GM18951 (cell line): ENCODE data around the gene LIPT1.
A peak's percentile ranks its signal among the peaks of the same experiment; 100 is the strongest.

Experiments used
- POLR2A ChIP-seq: IDR thresholded peaks from 4 replicates; pipeline ENCODE4 v1.6.1; 2011; ENCODE audit warnings: mild to moderate bottlenecking; ENCODE audit not compliant: insufficient read length, insufficient read depth; ENCODE audit errors: extremely low read depth
- in situ Hi-C: fragments of 300-500 bp; cut with MboI; formaldehyde crosslinking; loops from one replicate; pipeline ENCODE4 v1.12.0; 2022; ENCODE audit warnings: low sequenced_read_pairs, mixed read lengths, inconsistent platforms; ENCODE audit not compliant: unreplicated experiment

Gene LIPT1

DNA sequence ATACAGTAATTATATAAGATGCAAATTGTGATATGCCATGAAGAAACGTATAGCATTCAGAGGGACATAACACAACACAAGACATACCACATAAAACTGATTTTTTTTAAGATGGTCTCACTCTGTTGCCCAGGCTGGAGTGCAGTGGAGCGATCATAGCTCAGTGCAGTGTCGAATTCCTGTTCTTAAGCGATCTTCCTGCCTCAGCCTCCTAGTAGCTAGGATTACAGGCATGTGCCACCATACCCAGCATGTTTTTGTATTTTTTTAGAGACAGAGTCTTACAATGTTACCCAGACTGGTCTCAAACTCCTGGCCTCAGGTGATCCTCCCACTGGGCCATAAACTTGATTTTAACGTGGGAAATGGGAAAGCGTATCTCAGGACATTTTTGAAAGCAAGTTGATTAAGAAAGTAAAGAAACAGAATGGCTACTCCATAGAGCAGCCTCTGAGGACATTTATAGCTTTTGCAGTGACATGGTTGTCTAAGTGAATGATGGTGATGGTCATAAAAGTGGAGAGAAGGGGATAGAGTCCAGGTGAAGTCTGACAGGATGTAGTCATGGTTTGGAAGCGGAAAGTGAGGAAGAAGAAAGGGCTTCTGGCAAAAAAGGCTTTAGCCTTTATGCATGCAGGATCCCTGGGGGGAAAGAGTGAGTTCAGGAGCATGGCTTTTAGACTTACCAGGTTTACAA, 2.4 kb upstream of the LIPT1 start:
- in situ Hi-C loops: no loop called here

DNA sequence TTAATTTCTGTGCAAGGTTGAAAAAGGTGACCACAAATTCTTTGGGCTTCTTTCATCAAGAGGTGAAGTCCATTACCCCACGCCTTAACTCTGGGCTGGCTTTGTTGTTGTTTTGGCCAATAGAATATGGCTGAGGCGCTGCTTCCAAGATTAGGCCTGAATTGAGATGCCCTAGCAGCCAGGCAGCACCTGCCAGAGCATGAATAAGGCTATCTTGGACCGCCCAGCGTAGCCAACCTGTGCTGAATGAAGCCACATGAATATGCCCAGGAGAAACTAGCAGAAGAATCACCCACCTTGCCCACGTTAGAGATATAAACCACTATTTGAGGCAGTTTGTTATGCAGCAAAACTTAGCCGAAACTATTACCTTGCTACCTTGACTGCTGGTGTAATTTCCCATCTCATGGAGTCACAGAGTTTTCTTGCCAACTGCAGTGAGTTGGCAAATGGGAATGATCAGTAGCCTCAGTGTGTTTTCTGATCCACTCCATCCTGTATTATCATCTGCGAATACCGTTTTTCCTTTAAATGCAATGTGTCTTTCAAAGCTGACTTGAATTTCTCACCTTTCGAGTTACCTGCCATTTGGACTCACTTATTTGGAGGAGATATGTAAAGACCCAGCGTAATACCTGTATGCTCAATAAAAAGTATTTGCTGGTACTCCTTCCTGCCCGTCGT, 704 bp upstream of the LIPT1 start:
- in situ Hi-C loops: no loop called here
- TF ChIP-seq POLR2A: no peak

More for the DNA sequence above, 2.4 kb upstream of the LIPT1 start:
- TF ChIP-seq POLR2A: no peak

DNA sequence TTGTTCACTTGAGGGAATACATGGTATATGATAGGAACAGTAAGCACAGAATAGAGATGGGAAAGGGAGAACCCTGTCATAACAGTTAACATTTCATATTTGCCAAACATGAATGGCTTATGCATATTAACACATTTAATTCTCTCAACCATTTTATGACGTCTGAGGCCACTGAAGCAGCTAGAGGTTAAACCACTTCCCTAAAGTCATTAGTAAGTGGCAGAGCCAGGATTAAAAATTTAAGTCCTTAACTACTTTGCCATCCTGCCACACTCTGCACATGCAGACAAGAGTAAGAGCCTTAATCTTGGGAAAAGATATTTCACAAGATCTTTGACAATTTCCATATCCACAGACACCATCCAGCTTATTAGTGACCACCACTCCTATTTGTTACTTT, 2.1 kb downstream of the LIPT1 start:
- in situ Hi-C loops: no loop called here
- no peak for TF ChIP-seq POLR2A

DNA sequence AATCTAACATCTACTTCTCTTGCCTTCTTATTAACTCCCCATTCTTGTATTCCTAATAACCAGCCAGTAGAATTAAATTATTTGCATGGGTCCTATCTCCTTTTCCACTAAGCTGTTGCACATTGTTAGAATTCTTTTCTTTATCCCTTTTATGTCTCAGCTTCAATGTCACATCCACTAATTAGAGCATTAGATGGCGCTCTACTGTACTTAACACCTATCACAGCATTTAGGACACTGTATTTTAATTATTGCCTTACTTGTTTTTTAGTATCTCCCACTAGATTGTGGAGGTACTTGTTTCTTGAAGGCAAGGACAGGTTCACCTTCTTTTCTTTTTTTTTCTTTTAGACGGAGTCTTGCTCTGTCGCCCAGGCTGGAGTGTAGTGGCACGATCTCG, 3.8 kb downstream of the LIPT1 start:
- no peak for TF ChIP-seq POLR2A
- in situ Hi-C loops: no loop called here

DNA sequence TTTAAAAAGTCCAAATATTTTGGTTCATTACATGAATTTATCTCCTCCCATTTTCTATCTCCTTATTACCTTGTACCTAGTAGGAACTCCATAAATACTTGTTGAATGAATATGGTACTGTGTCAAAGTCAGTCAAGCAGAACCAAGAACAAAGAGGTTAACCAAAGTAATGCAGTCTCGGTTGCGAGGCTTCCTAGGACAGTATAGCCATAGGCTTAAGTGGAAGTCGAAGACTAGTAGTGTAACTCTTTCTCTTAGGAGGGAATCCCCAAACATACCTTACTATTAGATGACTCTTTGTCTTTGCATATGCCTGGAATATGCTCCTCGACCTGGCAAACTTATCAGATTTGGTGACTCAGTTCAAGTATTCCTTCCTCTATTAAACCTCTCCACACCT, 4.8 kb downstream of the LIPT1 start:
- in situ Hi-C loops: no loop called here

DNA sequence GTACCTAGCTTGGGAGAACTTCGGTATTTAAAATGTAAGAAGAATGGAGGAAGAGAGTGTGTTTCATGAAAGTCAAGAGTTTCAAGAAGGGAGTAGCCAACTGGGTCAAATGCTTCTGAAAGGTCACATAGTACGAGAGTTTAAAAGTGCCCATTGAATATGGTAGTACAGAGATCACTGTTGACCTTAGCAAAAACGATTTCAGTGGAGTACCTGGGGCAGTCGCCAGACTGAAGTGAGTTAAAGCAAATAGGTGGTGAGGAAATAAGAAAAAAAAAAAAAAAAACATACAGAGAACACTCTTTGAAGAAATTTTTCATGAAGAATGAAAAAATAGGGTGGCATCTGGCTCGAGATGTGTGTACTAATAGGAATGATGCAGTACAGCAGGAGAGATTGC, 11.5 kb downstream of the LIPT1 start:
- no peak for TF ChIP-seq POLR2A
- in situ Hi-C loops: no loop called here

More for the DNA sequence above, 4.8 kb downstream of the LIPT1 start:
- no peak for TF ChIP-seq POLR2A

DNA sequence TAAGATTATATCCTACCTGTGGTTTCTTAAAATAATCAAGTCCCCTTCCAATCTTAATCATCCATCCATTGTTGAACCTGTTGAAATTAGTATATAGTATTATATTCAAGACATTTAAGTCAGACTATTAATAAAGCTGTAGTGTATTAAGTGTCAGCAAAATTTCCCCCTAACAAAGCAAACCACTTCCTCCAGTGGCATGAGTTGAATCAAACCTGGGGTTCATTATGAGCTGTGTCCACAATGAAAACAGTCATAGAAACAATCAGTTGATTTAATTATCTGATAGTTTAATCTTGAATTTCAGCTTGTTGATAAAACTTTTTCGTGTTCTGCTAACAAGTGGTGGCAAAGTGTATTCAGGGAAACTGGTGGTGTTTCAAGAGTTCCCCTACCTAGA, 14.8 kb downstream of the LIPT1 start:
- TF ChIP-seq POLR2A: no peak
- in situ Hi-C loops: no loop called here

DNA sequence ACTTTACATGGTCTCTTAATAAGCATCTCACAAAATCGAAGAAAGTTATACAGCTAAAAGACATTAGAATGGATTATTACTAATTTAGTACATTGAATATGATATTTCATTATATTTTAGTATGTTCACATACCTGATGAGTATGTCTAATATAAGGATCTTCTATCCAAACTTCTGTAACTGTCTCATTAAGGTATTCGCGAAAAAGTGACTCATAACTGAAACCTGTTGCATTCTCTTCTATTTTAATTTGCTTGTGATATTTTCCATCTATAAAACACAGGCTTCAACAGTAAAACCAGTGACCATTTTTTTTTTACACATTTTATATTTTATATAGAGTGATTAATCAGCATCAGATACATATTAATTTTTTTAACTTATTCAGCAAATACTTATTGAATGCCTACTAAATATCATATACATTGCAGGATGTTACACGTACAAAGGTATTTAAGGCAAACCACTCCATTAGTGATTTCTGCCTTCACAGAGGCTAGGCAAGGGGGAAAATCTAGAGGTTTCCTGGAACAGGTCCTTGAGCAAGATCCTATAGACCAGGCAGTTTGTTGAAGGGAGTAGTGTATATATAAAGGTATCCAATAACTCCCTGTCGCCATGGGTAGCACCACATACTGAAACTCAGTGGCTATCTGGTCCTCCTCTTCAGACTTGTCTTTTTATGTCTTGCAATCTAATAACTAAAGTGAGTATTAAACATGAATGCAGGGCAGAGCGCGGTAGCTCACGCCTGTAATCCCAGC, 16.8 kb downstream of the LIPT1 start:
- no peak for TF ChIP-seq POLR2A
- in situ Hi-C loops: no loop called here

DNA sequence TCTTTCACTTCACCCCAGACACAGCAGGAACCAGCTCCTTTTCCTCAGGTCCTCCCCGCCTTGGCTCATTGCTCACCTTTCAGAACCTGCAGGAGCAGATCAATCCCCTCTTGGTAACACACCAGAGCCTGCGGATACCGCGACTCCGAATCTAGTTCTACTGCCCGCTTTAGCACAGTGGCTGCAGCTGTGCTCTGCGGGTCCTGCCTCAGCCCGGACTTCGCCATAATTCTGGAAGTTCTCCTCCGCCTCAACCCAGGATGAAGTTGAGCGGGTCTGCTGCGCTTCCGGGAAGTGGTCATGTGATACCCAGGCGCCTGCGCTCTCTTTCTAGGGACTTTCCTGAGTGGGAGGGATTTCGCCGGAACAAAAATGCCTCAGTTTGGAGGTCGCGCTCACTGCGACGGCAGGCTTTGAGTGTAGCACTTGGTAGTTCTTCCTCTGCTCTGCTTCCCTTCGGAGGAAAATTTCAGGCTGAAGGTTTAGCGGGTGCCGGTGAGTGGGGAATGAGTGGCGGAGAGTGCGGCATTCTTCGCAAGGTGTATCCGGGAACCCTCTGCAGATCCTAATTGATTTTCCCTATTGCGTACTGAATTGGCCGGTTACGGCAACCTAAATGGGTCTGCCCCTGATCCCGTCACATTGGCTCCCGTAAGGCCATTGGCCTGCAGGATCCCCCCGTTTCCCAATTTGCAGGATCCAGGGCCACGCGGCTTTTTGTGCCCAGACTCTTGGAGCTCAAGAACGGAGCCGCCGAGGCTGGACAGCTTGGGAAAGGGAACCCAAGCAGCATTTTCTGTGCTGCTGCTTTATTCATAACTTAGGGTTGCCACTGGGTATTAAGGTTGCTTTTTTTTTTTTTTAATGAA, 26.2 kb downstream of the LIPT1 start, which contains the start of the genes MITD1 and MRPL30:
Gene MITD1 (minus strand): TSS at position 304 of the 869 bp plus-strand sequence. CDS start 77 bp downstream, at position 227.
Gene MRPL30 (plus strand): TSS at position 430 of the 869 bp plus-strand sequence. CDS start 5,020 bp downstream, outside the sequence.
- in situ Hi-C loops: loop anchor here (25.0 kb wide), 1 partner anchor 306 kb away; the partner anchor contains the start of gene REV1
- TF ChIP-seq POLR2A: peak; percentile 93

DNA sequence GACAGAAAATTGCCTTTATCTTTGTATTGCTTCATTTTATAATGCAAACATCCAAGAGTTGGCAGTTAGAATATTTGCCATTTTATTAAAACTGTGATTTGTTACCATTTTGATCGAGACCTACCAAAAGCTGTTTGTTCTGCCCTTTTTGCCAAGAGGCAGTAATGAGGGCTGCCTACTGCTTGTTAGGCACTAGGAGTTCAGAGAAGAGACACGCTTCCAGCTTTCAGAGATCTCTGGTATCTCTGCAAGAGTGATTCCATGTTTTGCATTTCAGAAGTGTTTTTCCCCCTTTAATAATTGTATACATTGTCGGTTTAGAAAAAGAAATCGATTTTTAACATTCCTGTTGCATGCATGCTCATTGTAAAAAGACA, 26.8 kb downstream of the LIPT1 start:
- in situ Hi-C loops: loop anchor here (25.0 kb wide), 1 partner anchor 306 kb away; the partner anchor contains the start of gene REV1
- TF ChIP-seq POLR2A: no peak

DNA sequence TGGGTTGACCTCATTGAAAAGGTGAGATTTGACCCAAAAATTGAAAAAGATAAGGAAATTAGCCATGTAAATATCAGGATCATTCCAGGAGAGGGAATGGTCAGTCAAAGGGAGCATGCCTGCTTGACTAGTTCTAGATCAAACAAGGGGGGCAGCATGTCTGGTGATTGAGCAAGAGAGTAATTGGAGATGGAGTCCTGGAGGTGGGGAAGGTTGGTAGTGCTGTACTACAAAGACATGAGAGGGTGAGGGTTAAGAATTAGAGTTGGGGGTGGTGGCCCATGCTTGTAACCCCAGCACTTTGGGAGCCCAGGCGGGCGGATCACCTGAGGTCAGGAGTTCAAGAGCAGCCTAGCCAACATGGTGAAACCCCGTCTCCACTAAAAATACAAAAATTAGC, 28.3 kb downstream of the LIPT1 start:
- in situ Hi-C loops: loop anchor here (25.0 kb wide), 1 partner anchor 304 kb away; the partner anchor contains the start of gene REV1
- no peak for TF ChIP-seq POLR2A

DNA sequence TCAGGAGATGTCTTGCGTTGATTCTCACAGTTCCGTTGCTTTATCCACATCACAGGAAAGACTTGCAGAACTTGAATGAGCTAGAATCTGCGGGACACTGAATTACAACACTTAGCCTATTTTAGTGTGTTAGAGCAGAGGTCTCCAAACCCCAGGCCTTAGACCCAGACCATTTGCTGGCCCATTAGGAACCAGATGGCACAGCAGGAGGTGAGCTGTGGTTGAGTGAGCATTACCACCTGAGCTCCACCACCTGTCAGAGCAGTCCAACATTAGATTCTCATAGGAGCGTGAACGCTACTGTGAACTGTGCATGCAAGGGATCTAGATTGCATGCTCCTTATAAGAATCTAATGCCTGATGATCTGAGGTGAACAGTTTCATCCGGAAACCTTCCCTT, 30.0 kb downstream of the LIPT1 start:
- in situ Hi-C loops: loop anchor here (25.0 kb wide), 1 partner anchor 302 kb away; the partner anchor contains the start of gene REV1
- no peak for TF ChIP-seq POLR2A

DNA sequence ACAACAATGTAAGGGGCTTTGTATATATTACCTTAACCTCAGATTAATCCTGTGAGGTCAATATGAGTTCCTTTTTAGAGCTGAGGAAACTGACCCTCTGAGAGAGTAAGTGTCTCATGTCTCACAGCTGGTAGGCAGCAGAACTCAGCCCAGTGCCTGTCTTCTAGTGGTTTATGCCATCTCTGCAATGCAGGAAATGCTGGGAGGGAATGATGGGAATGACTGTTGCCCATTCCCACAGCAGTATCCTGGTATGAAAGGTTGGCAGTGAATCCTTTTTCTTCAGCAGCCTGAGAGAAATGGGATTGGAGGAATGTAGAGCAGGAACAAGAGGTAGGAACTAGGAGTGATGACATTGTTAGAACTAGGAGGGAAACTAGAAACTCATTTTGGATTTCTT, 32.2 kb downstream of the LIPT1 start:
- in situ Hi-C loops: loop anchor here (25.0 kb wide), 1 partner anchor 300 kb away; the partner anchor contains the start of gene REV1
- TF ChIP-seq POLR2A: no peak
